NOMO-1 treated with DMSO at 0.1 percent for 48 hours (cell line): ENCODE measurements around the gene EGR4.

Source experiments
- DNase-seq: peaks from one replicate; lab custom pipeline; 2025; ENCODE audit not compliant: unreplicated experiment; lab: John Stamatoyannopoulos, UW

Gene EGR4

DNA sequence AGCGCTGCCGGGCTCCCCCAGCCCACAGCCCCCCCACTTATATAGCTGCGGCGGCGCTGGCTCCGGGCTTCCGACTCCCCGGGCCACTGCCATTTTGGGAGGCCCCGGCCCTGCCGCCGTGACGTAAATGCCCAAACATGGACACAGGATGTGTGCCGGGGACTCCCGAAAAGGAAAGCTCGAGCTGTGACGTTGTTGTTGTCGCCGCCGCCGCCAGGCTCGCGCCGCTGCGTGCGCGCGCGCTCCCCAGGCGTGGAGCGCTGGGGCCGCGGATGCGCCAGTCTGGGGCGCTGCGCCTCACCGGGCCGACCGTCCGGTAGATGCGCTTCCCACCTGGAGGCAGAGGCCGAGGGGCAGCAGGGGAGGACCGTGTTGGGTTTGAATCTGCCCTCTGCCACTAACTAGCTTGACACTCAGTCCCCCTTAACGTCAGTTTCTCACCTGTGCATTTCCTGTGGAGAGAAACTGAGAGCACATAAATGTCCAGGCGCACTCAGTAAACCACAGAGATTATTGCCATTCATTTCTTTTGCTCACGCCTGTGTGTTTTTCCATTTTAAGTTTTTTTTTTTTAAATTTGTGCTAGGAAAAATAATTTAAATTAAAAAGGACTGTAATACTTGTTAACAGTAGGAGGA is at the start of gene EGR4:
Gene EGR4, minus strand, starts transcription at position 15 of the 638 bp plus-strand sequence. CDS start 231 bp downstream, outside the sequence.
- DNase-seq = peak; percentile 60

DNA sequence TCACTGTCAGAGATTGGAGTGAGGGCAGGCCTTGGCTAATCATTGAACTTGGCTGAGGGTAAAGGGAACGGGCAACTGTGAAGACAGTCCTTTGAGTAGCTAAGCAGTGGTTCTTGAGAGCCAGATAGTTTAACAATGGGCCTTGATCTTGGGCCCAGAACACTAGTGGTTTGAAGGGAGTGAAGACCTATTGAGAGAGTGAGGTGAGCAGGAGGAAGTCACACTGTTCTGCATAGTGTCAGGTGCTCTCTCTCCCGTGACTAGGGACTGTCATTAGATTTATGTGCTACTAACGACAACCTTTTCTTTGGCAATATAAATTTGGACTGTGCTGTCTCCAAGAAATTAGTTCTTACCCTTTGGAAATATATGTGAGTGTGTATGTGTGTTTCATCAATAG is 47.7 kb upstream of the EGR4 start:
- DNase-seq = no peak

DNA sequence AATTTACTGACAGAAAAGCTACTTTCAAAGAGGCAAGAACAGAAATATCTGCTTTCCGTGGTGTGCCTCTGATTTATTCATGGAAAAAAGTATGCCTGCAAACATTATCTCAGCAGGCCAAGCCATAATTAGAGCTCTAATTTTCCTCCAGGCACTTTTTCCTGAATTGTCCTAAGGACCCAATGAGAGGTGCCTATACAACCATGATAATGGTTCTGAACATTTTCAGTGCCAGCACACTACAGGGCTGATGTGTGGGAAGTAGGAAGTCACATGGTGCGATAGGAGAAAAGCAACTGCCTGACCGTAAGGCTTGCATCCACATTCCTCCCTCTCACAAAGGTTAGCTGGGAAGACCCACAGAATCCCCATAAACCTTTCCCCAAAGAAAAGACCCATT is 45.9 kb upstream of the EGR4 start:
- DNase-seq = no peak

DNA sequence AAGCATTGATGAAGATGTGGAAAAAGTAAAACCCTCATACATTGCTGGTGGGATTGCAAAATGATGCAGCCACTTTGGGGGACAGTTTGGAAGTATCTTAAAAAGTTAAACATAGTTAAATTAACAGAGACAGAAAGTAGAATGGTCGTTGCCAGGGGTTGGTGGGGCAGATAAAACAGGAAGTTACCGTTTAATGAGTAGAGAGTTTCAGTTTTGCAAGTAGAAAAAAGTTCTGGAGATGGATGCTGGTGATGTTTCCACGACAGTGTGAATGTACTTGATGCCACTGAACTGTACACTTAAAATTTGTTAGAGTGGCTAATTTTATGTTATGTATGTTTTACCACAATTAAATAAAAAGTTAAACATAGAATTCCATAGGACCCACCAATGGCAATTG is 44.5 kb upstream of the EGR4 start:
- DNase-seq = peak; percentile 26

DNA sequence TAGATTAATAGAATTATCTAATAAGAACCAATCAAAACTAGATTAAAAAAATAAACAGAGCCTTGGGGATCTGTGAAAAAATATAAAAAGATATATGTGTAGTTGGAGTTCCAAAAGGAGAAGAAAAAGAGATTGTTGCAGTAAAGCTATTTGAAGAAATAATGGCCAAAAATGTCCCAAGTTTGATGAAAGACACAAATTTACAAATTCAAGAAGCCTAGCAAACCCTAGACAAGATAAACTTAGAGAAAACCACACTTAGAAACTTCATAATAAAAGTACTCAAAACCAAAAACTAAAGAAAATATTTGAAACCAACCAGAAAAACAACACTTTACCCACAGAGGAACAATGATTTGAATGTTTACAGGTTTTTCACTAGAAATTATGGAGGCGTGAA is 41.3 kb upstream of the EGR4 start:
- DNase-seq = no peak

DNA sequence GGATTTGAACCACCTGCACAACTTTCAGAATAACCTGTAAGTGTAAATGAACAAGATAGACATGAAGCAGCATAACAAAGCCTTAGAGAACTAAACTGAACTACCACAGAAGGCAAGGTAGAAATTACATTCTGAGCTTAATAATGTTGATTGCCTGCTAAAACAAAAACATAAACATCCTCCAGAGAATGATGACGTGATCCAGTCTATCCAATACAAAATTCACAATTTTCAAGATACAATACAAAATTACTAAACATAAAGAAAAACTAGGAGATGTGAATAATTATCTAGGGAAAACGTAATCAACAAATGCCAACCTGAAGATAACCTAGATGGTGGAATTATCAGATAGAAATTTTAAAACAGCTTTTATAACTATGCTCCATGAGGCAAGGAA is 40.7 kb upstream of the EGR4 start:
- DNase-seq = no peak

DNA sequence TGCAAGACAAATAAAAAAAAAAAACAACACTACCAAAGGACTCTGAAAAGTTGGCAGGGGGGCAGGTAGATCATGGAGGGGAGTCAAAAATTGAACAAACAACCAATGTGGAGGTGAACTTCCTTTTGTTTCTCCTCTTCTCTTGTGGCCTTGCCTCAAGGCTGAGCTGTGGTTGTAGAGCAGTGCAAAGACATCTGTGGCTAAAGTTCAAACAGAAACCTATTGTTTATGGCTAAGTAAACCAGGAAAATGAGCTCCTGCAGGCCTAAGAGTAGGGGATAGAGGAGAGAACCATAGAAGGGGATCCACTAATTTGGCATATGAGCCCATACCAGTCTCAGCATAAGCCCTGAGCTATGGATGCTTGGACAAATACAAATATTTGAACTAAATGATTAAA is 40.2 kb upstream of the EGR4 start:
- DNase-seq = no peak

DNA sequence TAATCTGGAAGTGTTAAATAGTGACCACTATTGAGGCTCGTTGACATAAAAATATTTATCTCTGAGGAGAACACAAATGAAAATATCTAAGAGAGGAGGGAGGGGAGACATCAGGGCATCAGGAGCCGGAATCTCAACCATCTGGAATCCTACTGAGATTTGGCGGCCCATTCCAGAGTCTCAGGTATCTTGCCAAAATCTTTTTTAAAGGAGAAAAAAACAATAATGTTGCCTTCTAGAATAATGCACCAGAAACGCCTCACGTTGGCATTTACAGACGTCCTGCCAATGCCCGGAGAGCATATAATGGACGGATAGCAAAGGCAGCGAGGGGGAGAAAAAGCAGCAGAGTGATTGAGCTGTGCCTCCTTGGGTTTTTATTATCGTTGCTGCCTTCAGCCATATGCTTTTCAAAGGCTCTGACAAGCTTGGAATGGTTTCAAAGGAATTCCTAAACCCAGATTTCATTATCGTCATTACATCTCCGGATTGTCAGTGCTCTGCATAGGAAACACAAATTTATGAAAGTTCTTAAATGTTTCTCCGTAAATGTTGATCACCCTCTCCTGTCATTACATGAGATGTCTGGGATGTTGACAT is 30.9 kb upstream of the EGR4 start:
- DNase-seq = no peak

DNA sequence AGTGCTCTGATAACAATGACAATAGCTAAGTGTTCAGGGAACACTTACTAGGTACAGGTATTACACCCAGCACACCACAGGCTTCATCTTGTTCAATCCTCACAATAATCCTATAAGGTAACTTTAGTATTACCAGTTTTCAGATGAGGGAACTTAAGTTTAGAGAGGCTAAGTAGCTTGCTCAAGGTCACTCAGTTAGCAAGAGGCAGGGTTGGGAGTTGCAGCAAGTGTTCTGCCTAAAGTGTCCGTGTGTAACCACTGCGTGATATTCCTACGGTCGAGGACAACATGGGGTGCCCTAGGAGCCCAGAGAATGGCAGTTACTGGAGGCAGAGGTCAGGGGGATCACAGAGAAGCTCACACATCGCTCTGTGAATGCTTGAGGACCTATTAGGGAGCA is 30.2 kb upstream of the EGR4 start:
- no peak for DNase-seq

DNA sequence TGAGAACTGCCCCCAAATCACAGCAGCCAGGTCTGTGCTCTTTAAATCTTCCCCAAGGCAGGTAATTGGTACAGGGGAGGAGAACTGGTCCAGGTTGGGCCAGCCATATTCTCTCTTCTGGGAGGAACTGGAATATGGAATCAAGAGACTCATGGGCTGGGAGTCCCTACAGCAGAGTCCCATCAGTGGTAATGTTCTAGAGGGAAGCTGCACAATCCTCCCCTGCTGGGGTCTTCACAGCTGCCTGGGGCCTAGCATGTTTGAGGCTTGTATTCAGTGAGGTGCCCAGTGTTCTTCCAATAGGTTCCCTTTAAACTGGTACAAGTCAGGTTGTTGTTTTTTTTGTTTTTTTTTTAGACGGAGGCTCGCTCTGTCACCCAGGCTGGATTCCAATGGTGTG is 21.1 kb upstream of the EGR4 start:
- DNase-seq = no peak

DNA sequence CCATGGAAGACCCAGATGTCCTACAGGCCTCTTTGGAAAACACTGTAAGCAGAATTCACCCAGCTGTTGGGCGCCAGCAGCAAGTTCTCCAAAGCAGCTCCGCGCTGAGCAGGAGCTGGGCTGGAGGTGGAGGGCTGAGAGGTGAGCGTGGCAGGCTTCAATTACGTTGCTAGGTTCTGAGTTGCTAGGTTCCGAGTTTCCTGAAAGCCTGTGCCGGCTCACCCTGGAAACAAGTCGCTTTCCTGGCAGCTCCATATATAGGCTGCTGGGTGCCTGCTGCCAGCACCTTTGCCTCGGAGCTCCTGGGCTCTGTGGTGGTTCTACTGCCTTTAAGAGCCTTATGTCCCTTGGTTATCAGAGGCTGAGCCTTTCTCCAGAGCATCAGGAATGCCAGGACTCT is 14.4 kb upstream of the EGR4 start:
- DNase-seq = no peak

DNA sequence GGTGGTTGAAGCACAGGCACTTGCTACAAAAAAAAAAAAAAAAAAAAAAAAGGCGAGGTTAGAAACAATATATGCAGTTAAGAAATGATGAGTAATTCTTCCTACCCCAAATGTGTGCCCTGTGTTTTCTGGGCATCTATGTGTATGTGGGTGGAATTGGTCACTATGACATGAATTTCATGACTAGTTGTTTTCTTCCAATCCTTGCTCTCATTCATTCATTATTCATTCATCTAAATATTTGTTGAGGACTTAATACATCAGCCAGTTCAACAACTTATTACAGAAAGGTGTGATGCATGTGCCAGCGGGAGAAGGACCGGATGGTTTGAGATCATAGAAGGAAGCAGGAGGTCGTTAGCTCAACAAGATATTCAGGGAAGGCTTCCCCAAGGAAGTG is 8.3 kb upstream of the EGR4 start:
- no peak for DNase-seq

DNA sequence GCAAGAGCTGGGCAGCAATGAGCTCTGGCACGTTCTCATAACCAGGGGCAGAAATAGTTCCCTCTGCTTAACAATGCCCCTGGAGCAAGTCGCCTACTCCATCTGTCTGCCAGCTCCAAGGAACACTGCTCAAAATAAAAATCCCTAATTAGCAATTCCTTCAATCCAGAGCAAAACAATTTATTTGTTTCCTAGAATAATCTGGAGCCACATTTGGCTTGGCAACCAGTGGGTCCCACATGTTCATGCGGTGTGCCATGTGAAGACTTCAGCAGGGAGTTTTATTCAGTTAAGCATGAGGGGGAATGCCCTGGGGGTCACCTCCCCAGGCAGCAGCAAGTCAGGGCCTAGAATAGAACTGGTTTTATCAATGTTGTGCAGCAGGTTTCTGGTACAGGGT is 7.6 kb upstream of the EGR4 start:
- no peak for DNase-seq

DNA sequence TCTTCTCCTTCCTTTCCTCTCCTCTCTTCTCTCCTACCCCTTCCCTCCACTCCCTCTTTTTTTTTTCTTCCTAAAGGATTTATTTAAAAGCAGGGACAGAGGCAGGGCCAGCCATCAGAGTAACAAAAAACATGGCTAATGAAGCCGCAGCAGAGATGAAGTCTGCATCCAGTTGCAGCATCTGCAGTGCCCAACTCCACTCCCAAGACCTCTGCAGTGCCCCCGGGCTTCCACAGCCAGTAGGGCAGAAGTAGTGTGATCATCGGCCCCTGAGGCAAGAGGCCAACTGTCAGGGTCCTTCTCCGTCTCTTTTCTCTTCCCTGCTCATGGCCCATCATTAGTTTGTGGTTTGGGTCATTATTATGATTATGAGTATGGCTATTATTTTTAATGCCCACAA is 4.2 kb upstream of the EGR4 start:
- no peak for DNase-seq

DNA sequence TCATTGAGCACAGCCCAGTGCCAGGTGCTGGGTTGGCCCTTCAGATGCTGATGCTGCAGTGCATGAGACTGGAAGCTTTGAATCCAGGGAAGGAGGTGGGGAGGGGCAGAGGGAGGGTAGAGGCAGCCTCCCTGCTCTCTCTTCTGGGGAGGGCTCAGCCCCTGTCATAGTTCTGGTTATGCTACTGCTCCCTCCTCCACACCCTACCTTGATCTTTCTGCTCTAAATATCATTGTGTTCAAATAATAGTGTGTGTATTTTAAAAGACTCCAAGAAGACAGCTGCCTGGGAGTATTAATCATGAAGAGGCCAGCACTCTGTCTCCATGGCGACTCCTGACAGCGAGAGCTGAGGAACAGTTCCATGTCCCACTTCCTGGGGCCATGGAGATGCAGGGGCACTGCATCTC is 3.8 kb upstream of the EGR4 start:
- DNase-seq = no peak

DNA sequence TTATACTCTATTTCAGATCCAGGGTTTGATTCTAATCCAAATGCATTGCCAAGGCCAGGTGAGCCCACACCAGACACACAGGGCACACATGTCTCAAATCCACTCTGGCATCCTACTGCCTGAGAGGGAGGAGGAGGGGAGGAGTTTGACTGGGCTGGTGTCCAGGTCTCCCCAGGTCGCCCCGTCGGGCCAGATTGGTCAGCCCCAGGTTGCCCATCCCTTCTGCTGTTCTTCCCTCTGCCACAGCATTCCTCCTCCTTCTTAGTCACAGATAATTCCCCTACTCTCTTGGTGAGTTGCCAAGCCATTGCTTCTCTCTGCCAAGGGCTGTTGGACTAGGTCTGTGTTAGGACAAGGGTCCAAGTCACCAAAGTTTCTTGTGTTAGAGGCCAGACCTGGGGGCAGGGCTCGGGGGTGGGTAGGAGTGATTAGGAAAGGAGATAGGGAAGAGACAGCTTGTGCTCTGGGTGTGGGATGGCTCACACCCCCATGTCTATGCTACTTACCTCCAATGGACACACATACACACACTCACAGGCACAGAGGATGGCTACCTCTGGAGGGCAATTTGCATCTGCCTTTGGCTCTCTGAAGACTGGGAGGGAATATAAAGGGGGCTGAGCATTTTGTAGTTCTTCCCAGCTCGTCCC is 2.5 kb upstream of the EGR4 start:
- no peak for DNase-seq

DNA sequence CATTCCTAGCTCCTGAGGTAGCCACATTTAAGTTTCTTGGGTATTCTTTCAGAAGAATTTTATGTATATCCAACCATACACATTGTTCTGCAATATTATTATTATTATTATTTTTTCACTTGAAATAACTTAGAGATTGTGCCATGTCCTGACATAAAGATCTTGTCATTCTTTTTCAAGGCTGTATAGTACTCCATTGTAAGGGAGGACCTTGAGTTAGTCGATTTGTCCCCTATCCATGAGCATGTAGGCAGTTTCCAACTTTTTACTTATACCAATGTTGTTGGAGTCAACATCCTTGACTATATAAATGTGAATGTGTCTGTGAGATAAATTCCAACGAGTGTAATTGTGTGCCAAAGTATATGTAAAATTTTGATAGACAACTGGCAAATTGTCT is 891 bp upstream of the EGR4 start:
- DNase-seq = no peak

DNA sequence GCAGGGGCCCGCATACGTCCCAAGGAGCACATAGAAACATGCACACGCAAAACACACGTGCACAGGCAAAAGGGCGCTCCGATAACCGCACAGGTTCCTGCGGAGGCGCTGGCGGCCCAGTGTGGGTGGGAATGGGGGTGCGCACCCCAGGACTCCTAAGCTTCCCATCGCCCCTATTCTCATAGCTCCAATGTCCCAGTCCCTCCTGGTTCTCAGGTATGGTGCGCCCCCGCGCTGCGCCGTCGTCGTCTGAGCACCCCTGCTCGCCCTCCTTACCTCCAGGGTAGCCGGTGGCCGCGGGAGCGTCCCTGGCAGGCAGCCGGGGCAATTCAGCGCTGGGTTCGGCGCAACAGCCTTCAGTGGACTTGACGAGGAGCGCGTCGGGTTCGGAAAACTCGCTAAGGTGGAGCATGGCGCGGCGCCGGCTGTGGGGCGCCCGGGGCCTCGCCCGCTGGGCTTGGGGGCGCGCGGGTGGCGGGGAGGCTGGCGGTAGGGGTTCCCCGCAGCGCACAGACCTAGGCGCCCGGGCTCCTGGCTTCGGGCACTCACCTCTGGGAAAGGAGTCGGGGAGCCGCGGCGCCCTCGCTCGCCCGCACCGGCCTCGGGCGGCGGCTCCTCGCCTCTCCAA is 328 bp downstream of the EGR4 start:
- DNase-seq = no peak

DNA sequence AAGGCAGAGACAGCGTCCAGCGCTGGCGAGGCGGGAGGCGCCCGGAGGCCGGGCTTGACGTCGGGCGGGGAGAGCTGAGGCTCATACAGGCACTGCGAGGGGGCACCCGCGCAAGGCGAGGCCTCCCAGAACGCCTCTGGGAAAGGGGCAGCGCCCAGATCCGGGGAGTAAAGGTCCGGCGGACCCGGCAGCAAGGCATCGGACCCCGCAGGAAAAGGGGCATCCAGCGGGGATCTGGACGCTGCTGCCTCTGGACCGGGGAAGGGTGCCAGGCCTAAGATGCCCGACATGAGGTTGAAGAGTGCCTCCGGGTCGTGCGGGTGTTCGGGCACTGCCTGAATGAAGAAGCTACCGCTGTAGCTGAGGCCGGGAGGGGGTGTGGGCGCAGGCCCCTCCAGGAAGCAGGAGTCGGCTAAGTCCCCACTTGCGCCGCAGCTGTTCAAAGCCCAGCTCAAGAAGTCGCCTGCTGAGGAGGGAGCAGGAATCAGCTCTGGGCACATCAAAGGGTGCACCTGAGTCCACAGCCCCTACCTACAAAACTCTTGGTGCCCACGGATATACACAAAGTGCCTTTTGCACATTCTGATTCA is 937 bp downstream of the EGR4 start:
- no peak for DNase-seq

DNA sequence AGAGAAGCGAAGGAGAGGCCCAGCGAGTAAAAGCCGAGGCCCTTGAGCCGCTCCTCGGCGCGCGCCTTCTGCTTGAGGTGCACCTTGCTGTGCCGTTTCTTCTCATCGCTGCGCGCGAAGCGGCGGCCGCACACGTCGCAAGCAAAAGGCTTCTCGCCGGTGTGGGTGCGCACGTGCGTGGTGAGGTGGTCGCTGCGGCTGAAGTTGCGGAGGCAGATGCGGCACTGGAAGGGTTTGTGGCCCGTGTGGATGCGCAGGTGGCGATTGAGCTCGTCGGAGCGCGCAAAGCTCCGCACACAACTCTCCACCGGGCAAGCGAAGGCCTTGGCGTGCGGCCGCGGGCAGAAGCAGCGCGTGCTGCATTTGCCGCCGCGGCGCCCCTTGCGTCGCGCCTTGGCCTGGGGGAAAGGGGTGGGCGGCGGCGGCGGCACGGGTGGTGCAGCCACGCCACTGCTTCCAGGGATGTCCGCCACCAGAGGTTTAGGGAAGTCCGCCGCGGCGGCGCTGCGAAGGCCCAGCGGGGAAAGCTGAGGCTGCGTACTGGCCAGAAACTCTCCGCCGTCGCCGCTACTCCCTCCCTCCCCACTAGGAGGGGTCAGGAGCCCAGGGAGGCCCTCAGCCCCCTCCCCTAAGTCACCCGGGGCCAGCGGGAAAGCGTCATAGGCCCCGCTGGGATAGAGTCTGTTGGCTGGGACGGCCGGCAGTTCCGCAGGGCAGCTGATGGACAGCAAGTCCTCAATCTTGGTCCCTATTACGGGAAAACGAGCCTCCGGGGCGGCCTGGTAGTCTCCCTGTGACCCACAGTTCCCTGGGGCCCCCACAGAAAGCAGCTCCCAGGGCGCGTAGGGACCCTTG is 1.7 kb downstream of the EGR4 start:
- DNase-seq = no peak

DNA sequence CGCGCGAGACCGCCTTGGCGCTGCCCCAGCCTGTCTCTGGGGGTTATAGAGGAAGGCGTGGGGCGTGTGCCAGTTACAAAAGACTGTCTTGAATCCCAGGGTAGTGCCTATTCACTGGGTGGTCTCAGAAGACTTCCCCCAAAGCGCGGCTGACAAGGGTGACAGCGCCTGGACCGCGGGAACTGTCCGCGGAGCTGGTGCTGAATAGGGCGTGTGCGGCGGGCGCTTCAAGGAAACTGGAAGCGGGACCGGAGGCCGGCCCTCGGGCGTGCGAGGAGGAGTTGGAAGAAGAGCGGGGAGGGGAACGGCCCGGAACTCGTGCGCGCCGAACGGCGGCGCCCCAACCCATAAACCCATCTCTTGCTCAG is 2.3 kb downstream of the EGR4 start:
- DNase-seq = peak; percentile 46
